H1 (cell line): ENCODE measurements around the gene MEIOB. TPM values are rescaled to one million over a fixed set of nuclear protein-coding genes. Genes with fewer than 3 reads are reported as not detected.

Experiments
- PHF8 ChIP-seq: fragments of 200-600 bp; sonication (generic); conservative IDR thresholded peaks from 2 replicates; pipeline ENCODE4 v1.7.1; 2012; ENCODE audit warnings: low read depth, mild to moderate bottlenecking, inconsistent platforms, low read length, moderate library complexity
- SIRT6 ChIP-seq: IDR thresholded peaks from one replicate; pipeline ENCODE4 v1.7.1; 2012; ENCODE audit warnings: low read length, inconsistent platforms
- SP1 ChIP-seq: IDR thresholded peaks from 2 replicates; pipeline ENCODE4 v1.6.1; 2011; ENCODE audit warnings: low read depth, low read length
- SP4 ChIP-seq: IDR thresholded peaks from 2 replicates; pipeline ENCODE4 v1.6.1; 2012; ENCODE audit warnings: low read length, inconsistent platforms
- polyA plus RNA-seq, 7 experiments: library from polyadenylated mRNA; depleted of rRNA in 3 of 7; stranded (reverse) in 5 of 7; unstranded in 2 of 7; fragments of >200 nt in 5 of 7; fragments of 200-250 nt in 2 of 7; gene quantifications; 1 replicate in 5 of 7; 2 replicates in 1 of 7; 4 replicates in 1 of 7; pipeline versions ENCODE4 v1.2.1 to v1.2.3, GENCODE V29; 2011 to 2013; ENCODE audit warnings: missing spikeins in 2 of 7, mixed read lengths in 2 of 7
- total RNA-seq: library from RNA; stranded (reverse); fragmentation: NEBNext Ultra II Directional; extraction: Animal tissue kit (Norgen Biotek cat#: 25700); gene quantifications from 2 replicates; pipeline ENCODE4 v1.2.1, GENCODE V29; 2021
- TF ChIP-seq, protein P1 (sequence below): IDR thresholded peaks from 2 replicates; pipeline ENCODE4 v1.6.1; 2012; ENCODE audit warnings: inconsistent platforms
- TF ChIP-seq, protein P2 (sequence below), 3 experiments: IDR thresholded peaks; 1 replicate in 2 of 3; 2 replicates in 1 of 3; pipeline versions ENCODE4 v1.5.1 to v1.6.1; 2011; ENCODE audit warnings: low read length in 3 of 3, mild to moderate bottlenecking in 3 of 3, inconsistent platforms in 2 of 3, low read depth in 1 of 3, moderate library complexity in 1 of 3; ENCODE audit not compliant: insufficient read depth in 1 of 3; ENCODE audit errors: control extremely low read depth in 1 of 3
- TF ChIP-seq, protein P3 (sequence below): IDR thresholded peaks from 2 replicates; pipeline ENCODE4 v1.6.1; 2011; ENCODE audit warnings: low read length, improper control_type of control experiment

MEIOB gene
- total and polyA plus RNA-seq, 2 of the 8 experiments (the other 6 are each of a cell fraction or from before 2014, with no cell fraction given), result 0.63 to 1.1 TPM

DNA sequence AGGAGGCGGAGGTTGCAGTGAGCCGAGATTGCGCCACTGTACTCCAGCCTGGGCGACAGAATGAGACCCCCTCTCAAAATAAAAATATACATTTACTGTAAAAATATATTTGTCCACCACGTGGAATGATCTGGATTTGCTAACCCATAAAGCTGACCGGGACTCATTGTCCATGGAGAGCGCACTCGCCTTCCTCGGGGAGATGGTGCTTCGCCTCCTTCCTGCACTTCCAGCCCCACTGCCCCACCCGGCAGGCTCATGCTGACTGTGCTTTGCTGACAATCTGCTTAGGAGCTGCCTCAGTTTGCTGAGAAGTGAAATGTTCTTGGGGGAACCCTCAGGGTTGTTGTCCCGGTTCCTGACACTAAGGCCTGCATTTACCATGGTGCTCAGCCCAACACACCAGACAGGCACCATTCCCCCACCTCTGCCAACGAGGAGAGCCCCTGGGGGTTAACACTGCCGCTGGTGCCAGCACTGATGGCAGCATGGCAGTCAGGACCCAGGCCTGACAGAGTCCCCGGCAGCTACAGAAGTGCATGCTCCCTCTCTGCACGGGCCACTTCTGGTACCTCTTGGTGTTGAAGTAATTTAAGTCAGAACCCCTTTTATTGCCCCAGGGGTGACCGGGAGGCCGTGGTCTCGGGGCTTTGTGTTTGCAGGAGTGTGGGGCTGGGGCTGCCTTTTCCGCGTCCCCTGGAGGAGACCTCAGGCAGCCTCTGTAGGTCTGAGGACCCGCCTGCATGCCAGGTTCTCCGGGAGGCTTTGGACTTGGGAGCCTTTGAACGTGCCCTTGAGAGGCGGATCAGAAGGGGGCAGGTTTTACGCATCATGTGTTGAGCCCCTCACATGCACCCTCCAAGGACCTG is 86.8 kb downstream of the MEIOB start (continued):
- TF ChIP-seq SIRT6 (no peak), PHF8 (no peak), SP1 (no peak), SP4 (no peak)
- TF ChIP-seq, protein P1, sequence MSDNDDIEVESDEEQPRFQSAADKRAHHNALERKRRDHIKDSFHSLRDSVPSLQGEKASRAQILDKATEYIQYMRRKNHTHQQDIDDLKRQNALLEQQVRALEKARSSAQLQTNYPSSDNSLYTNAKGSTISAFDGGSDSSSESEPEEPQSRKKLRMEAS, result no peak
- TF ChIP-seq, protein P2, sequence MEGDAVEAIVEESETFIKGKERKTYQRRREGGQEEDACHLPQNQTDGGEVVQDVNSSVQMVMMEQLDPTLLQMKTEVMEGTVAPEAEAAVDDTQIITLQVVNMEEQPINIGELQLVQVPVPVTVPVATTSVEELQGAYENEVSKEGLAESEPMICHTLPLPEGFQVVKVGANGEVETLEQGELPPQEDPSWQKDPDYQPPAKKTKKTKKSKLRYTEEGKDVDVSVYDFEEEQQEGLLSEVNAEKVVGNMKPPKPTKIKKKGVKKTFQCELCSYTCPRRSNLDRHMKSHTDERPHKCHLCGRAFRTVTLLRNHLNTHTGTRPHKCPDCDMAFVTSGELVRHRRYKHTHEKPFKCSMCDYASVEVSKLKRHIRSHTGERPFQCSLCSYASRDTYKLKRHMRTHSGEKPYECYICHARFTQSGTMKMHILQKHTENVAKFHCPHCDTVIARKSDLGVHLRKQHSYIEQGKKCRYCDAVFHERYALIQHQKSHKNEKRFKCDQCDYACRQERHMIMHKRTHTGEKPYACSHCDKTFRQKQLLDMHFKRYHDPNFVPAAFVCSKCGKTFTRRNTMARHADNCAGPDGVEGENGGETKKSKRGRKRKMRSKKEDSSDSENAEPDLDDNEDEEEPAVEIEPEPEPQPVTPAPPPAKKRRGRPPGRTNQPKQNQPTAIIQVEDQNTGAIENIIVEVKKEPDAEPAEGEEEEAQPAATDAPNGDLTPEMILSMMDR (IDR thresholded peaks at IDR 0.05; ENCODE audit: control extremely low read depth in 1 of 3, insufficient read depth in 1 of 3, low read depth in 1 of 3, low read length in 3 of 3), result no peak
- TF ChIP-seq, protein P3, sequence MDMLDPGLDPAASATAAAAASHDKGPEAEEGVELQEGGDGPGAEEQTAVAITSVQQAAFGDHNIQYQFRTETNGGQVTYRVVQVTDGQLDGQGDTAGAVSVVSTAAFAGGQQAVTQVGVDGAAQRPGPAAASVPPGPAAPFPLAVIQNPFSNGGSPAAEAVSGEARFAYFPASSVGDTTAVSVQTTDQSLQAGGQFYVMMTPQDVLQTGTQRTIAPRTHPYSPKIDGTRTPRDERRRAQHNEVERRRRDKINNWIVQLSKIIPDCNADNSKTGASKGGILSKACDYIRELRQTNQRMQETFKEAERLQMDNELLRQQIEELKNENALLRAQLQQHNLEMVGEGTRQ, result no peak

Other genes starting within 250 kb of the MEIOB start
- gene JPT2, start 193.9 kb downstream of the MEIOB start, total RNA-seq, result 197 and 199 TPM in 2 replicates
- gene JPT2, start 193.9 kb downstream of the MEIOB start, polyA plus RNA-seq (2011; rRNA removed), result 67.6 and 70.8 TPM in 2 replicates
- 41.4 and 43.4 TPM in 2 replicates for gene MAPK8IP3, start 166.0 kb downstream of the MEIOB start, total RNA-seq
- gene MAPK8IP3, start 166.0 kb downstream of the MEIOB start, polyA plus RNA-seq (2011; rRNA removed), result 16.9 and 27.9 TPM in 2 replicates
- gene NME3, start 100.6 kb downstream of the MEIOB start, total RNA-seq, result 70.9 and 72.5 TPM in 2 replicates
- gene NME3, start 100.6 kb downstream of the MEIOB start, polyA plus RNA-seq (2011; rRNA removed), result 163 and 214 TPM in 2 replicates
- gene EME2, start 99.4 kb downstream of the MEIOB start, total RNA-seq, result 19.3 and 19.7 TPM in 2 replicates
- gene EME2, start 99.4 kb downstream of the MEIOB start, polyA plus RNA-seq (2011; rRNA removed), result 13.1 and 17.0 TPM in 2 replicates
- 252 and 267 TPM in 2 replicates for gene MRPS34, start 99.0 kb downstream of the MEIOB start, total RNA-seq
- gene MRPS34, start 99.0 kb downstream of the MEIOB start, polyA plus RNA-seq (2011; rRNA removed), result 168 and 250 TPM in 2 replicates
- gene SPSB3, start 89.6 kb downstream of the MEIOB start, total RNA-seq, result 22.5 and 25.3 TPM in 2 replicates
- gene SPSB3, start 89.6 kb downstream of the MEIOB start, polyA plus RNA-seq (2011; rRNA removed), result 37.8 and 60.1 TPM in 2 replicates
- gene NUBP2, start 89.2 kb downstream of the MEIOB start, total RNA-seq, result 68.0 and 70.3 TPM in 2 replicates
- 96.9 and 130 TPM in 2 replicates for gene NUBP2, start 89.2 kb downstream of the MEIOB start, polyA plus RNA-seq (2011; rRNA removed)
- gene IGFALS, start 78.5 kb downstream of the MEIOB start, total RNA-seq, result not detected in 2 replicates
- 0.03 TPM in 1 of 2 replicates, not detected in the other for gene IGFALS, start 78.5 kb downstream of the MEIOB start, polyA plus RNA-seq (2011; rRNA removed)
- gene HAGH, start 45.3 kb downstream of the MEIOB start, total RNA-seq, result 28.7 and 34.4 TPM in 2 replicates
- gene HAGH, start 45.3 kb downstream of the MEIOB start, polyA plus RNA-seq (2011; rRNA removed), result 40.6 and 65.3 TPM in 2 replicates
- 20.4 and 20.5 TPM in 2 replicates for gene FAHD1, start 45.0 kb downstream of the MEIOB start, total RNA-seq
- 31.9 and 47.2 TPM in 2 replicates for gene FAHD1, start 45.0 kb downstream of the MEIOB start, polyA plus RNA-seq (2011; rRNA removed)
- gene HS3ST6, start 46.3 kb upstream of the MEIOB start, total RNA-seq, result 0.39 TPM in 1 of 2 replicates, not detected in the other
- 0.36 and 0.63 TPM in 2 replicates for gene HS3ST6, start 46.3 kb upstream of the MEIOB start, polyA plus RNA-seq (2011; rRNA removed)
- 28.2 and 34.1 TPM in 2 replicates for gene MSRB1, start 71.0 kb upstream of the MEIOB start, total RNA-seq
- 51.4 and 53.8 TPM in 2 replicates for gene MSRB1, start 71.0 kb upstream of the MEIOB start, polyA plus RNA-seq (2011; rRNA removed)
- gene RPL3L, start 82.5 kb upstream of the MEIOB start, total RNA-seq, result 0.19 and 0.39 TPM in 2 replicates
- gene RPL3L, start 82.5 kb upstream of the MEIOB start, polyA plus RNA-seq (2011; rRNA removed), result 0.08 and 0.24 TPM in 2 replicates
- 183 and 197 TPM in 2 replicates for gene NDUFB10, start 87.4 kb upstream of the MEIOB start, total RNA-seq
- 194 and 243 TPM in 2 replicates for gene NDUFB10, start 87.4 kb upstream of the MEIOB start, polyA plus RNA-seq (2011; rRNA removed)
- 3,974 and 4,042 TPM in 2 replicates for gene RPS2, start 92.7 kb upstream of the MEIOB start, total RNA-seq
- gene RPS2, start 92.7 kb upstream of the MEIOB start, polyA plus RNA-seq (2011; rRNA removed), result 16,783 and 22,970 TPM in 2 replicates
- gene RNF151, start 94.7 kb upstream of the MEIOB start, total RNA-seq, result not detected in 2 replicates
- 0.17 TPM in 1 of 2 replicates, not detected in the other for gene RNF151, start 94.7 kb upstream of the MEIOB start, polyA plus RNA-seq (2011; rRNA removed)
- gene TBL3, start 99.9 kb upstream of the MEIOB start, total RNA-seq, result 65.8 and 66.8 TPM in 2 replicates
- gene TBL3, start 99.9 kb upstream of the MEIOB start, polyA plus RNA-seq (2011; rRNA removed), result 137 and 159 TPM in 2 replicates
- gene NOXO1, start 109.3 kb upstream of the MEIOB start, total RNA-seq, result 2.5 and 3.3 TPM in 2 replicates
- 1.3 and 2.6 TPM in 2 replicates for gene NOXO1, start 109.3 kb upstream of the MEIOB start, polyA plus RNA-seq (2011; rRNA removed)
- 37.9 and 45.4 TPM in 2 replicates for gene GFER, start 112.0 kb upstream of the MEIOB start, total RNA-seq
- 17.7 and 29.1 TPM in 2 replicates for gene GFER, start 112.0 kb upstream of the MEIOB start, polyA plus RNA-seq (2011; rRNA removed)
- 36.2 and 38.8 TPM in 2 replicates for gene SYNGR3, start 117.8 kb upstream of the MEIOB start, total RNA-seq
- 49.9 and 72.3 TPM in 2 replicates for gene SYNGR3, start 117.8 kb upstream of the MEIOB start, polyA plus RNA-seq (2011; rRNA removed)
- 47.6 and 51.7 TPM in 2 replicates for gene ZNF598, start 137.7 kb upstream of the MEIOB start, total RNA-seq
- 29.3 and 43.0 TPM in 2 replicates for gene ZNF598, start 137.7 kb upstream of the MEIOB start, polyA plus RNA-seq (2011; rRNA removed)
- gene NPW, start 147.6 kb upstream of the MEIOB start, total RNA-seq, result 8.1 and 10.3 TPM in 2 replicates
- 4.0 and 7.8 TPM in 2 replicates for gene NPW, start 147.6 kb upstream of the MEIOB start, polyA plus RNA-seq (2011; rRNA removed)
- 19.3 and 19.6 TPM in 2 replicates for gene NHERF2, start 154.7 kb upstream of the MEIOB start, total RNA-seq
- 13.9 and 22.4 TPM in 2 replicates for gene NHERF2, start 154.7 kb upstream of the MEIOB start, polyA plus RNA-seq (2011; rRNA removed)
- 70.9 and 84.5 TPM in 2 replicates for gene NTHL1, start 175.7 kb upstream of the MEIOB start, total RNA-seq
- gene NTHL1, start 175.7 kb upstream of the MEIOB start, polyA plus RNA-seq (2011; rRNA removed), result 150 and 209 TPM in 2 replicates
- 91.1 and 96.6 TPM in 2 replicates for gene TSC2, start 175.8 kb upstream of the MEIOB start, total RNA-seq
- 65.9 and 90.2 TPM in 2 replicates for gene TSC2, start 175.8 kb upstream of the MEIOB start, polyA plus RNA-seq (2011; rRNA removed)